IMR-90 (cell line): ENCODE results near the gene ROBO1. TPM values are rescaled to one million over a fixed set of nuclear protein-coding genes. Genes with fewer than 3 reads are reported as not detected.

Experiments
- ATAC-seq: fragments of 200-7000 bp; cut with Tn5 transposase; 2 replicates; pipeline ENCODE4 v1.9.1; 2020; ENCODE audit warnings: low read depth, mild to moderate bottlenecking, moderate library complexity
- BruUV-seq: library from RNA; stranded (reverse); fragments of 400-500 nt; replicated peaks from 2 replicates; lab custom pipeline; 2021; lab: Mats Ljungman, UMichigan
- CTCF ChIA-PET: fragments of 300-600 bp; formaldehyde crosslinking; extraction: SDS; loops from one replicate; lab custom pipeline; 2021; ENCODE audit warnings: antibody characterized with exemption; lab: Yijun Ruan, JAX
- POLR2A ChIA-PET: fragments of 300-600 bp; sonication (Branson Sonifier 250); formaldehyde crosslinking; loops from one replicate; lab custom pipeline; 2022; ENCODE audit warnings: antibody characterized with exemption; ENCODE audit not compliant: unreplicated experiment; lab: Charles Lee
- DNase-seq: peaks from one replicate; pipeline ENCODE4 v3.0.0; 2013
- H2AFZ ChIP-seq: replicated peaks from 2 replicates; pipeline ENCODE3; 2013; ENCODE audit warnings: low read length, mild to moderate bottlenecking; ENCODE audit not compliant: poor library complexity
- H2AK5ac ChIP-seq: 2 replicates; pipeline ENCODE4 v1.6.1; 2013; ENCODE audit warnings: low read depth, low read length, inconsistent platforms
- H2AK9ac ChIP-seq: replicated peaks from 2 replicates; pipeline ENCODE3; 2013; ENCODE audit warnings: mild to moderate bottlenecking, low read depth, low read length, moderate library complexity; ENCODE audit not compliant: poor library complexity
- H2BK120ac ChIP-seq: 2 replicates; pipeline ENCODE4 v1.6.1; 2013; ENCODE audit warnings: low read depth, low read length, inconsistent platforms
- H2BK15ac ChIP-seq: 3 replicates; pipeline ENCODE4 v1.6.1; 2013; ENCODE audit warnings: low read depth, low read length, inconsistent platforms
- H2BK20ac ChIP-seq: 2 replicates; pipeline ENCODE4 v1.6.1; 2013; ENCODE audit warnings: low read depth, mild to moderate bottlenecking, inconsistent platforms, low read length, moderate library complexity
- H2BK5ac ChIP-seq: 2 replicates; pipeline ENCODE4 v1.6.1; 2013; ENCODE audit warnings: mild to moderate bottlenecking, low read depth, low read length, inconsistent platforms; ENCODE audit not compliant: poor library complexity, severe bottlenecking
- H3K14ac ChIP-seq: replicated peaks from 2 replicates; pipeline ENCODE4 v1.6.1; 2013; ENCODE audit warnings: low read depth, low read length, inconsistent platforms
- H3K18ac ChIP-seq: 2 replicates; pipeline ENCODE4 v1.6.1; 2013; ENCODE audit warnings: low read depth, low read length, control low read depth
- H3K23ac ChIP-seq: 2 replicates; pipeline ENCODE4 v1.6.1; 2013; ENCODE audit warnings: low read depth, low read length, inconsistent platforms
- H3K27ac ChIP-seq: 2 replicates; pipeline ENCODE4 v1.5.1; 2013; ENCODE audit warnings: mild to moderate bottlenecking, control low read depth, low read length; ENCODE audit not compliant: insufficient read depth
- H3K27me3 ChIP-seq: 2 replicates; pipeline ENCODE4 v1.6.1; 2013; ENCODE audit warnings: low read length; ENCODE audit not compliant: control insufficient read depth, insufficient read depth
- H3K36me3 ChIP-seq: 2 replicates; pipeline ENCODE4 v1.6.1; 2013; ENCODE audit warnings: low read length, mixed read lengths; ENCODE audit not compliant: control insufficient read depth, insufficient read depth
- H3K4ac ChIP-seq: 2 replicates; pipeline ENCODE4 v1.6.1; 2013; ENCODE audit warnings: low read depth, low read length, inconsistent platforms
- H3K4me1 ChIP-seq: 2 replicates; pipeline ENCODE4 v1.6.1; 2013; ENCODE audit warnings: low read length, mixed read lengths; ENCODE audit not compliant: control insufficient read depth, insufficient read depth
- H3K4me2 ChIP-seq: 2 replicates; pipeline ENCODE4 v1.6.1; 2013; ENCODE audit warnings: low read depth, mild to moderate bottlenecking, control low read depth, low read length, moderate library complexity
- H3K4me3 ChIP-seq: 2 replicates; pipeline ENCODE4 v1.5.1; 2013; ENCODE audit warnings: low read depth, mild to moderate bottlenecking, control low read depth, low read length, moderate library complexity; ENCODE audit not compliant: insufficient read depth
- H3K56ac ChIP-seq: 2 replicates; pipeline ENCODE4 v1.6.1; 2013; ENCODE audit warnings: low read length, inconsistent platforms; ENCODE audit not compliant: insufficient read depth; ENCODE audit errors: extremely low read depth
- H3K79me1 ChIP-seq, 2 experiments: 2 replicates each; pipeline ENCODE4 v1.6.1; 2013; ENCODE audit warnings: low read length in 2 of 2, inconsistent platforms in 1 of 2, low read depth in 1 of 2
- H3K9ac ChIP-seq: 2 replicates; pipeline ENCODE4 v1.6.1; 2013; ENCODE audit warnings: low read depth, low read length, control low read depth
- H3K9me1 ChIP-seq: 2 replicates; pipeline ENCODE4 v1.6.1; 2013; ENCODE audit warnings: low read length, inconsistent platforms; ENCODE audit not compliant: insufficient read depth
- H3K9me3 ChIP-seq: 2 replicates; pipeline ENCODE4 v1.6.1; 2013; ENCODE audit warnings: low read length; ENCODE audit not compliant: control insufficient read depth, insufficient read depth
- H4K20me1 ChIP-seq: 2 replicates; pipeline ENCODE4 v1.6.1; 2013; ENCODE audit warnings: low read length, inconsistent platforms; ENCODE audit not compliant: insufficient read depth
- H4K5ac ChIP-seq: 2 replicates; pipeline ENCODE4 v1.6.1; 2013; ENCODE audit warnings: mild to moderate bottlenecking, low read depth, low read length, control low read depth
- H4K8ac ChIP-seq, 2 experiments: 2 replicates each; pipeline ENCODE4 v1.6.1; 2013; ENCODE audit warnings: low read depth in 2 of 2, low read length in 2 of 2, control low read depth in 1 of 2, inconsistent platforms in 1 of 2
- H4K91ac ChIP-seq: 2 replicates; pipeline ENCODE4 v1.6.1; 2013; ENCODE audit warnings: low read depth, low read length, inconsistent platforms; ENCODE audit not compliant: insufficient read depth
- BHLHE40 ChIP-seq: fragments of 150-350 bp; IDR thresholded peaks from 2 replicates; pipeline ENCODE4 v1.6.1; 2016; ENCODE audit warnings: mild to moderate bottlenecking, low read depth, low read length
- CEBPB ChIP-seq: IDR thresholded peaks from 2 replicates; pipeline ENCODE4 v1.6.1; 2012; ENCODE audit warnings: low read depth, low read length, improper control_type of control experiment
- CHD1 ChIP-seq: IDR thresholded peaks from 2 replicates; pipeline ENCODE4 v1.6.1; 2012; ENCODE audit warnings: low read depth, low read length, improper control_type of control experiment
- CTCF ChIP-seq: conservative IDR thresholded peaks from 2 replicates; pipeline ENCODE4 v1.5.1; 2012; ENCODE audit warnings: mild to moderate bottlenecking, low read depth, low read length, improper control_type of control experiment
- FOS ChIP-seq: fragments of 150-350 bp; IDR thresholded peaks from 2 replicates; pipeline ENCODE4 v1.6.1; 2016; ENCODE audit warnings: low read depth, low read length
- MAFK ChIP-seq: IDR thresholded peaks from 2 replicates; pipeline ENCODE4 v1.6.1; 2012; ENCODE audit warnings: low read depth, low read length, improper control_type of control experiment
- MAZ ChIP-seq: IDR thresholded peaks from 2 replicates; pipeline ENCODE4 v1.6.1; 2012; ENCODE audit warnings: low read depth, mild to moderate bottlenecking, low read length, improper control_type of control experiment, moderate library complexity, borderline replicate concordance
- MXI1 ChIP-seq: IDR thresholded peaks from 2 replicates; pipeline ENCODE4 v1.6.1; 2012; ENCODE audit warnings: low read depth, mild to moderate bottlenecking, low read length, moderate library complexity, borderline replicate concordance
- NFE2L2 ChIP-seq: fragments of 150-350 bp; IDR thresholded peaks from 2 replicates; pipeline ENCODE4 v1.6.1; 2016; ENCODE audit warnings: low read depth, mild to moderate bottlenecking, low read length
- POLR2A ChIP-seq: IDR thresholded peaks from 2 replicates; pipeline ENCODE4 v1.6.1; 2012; ENCODE audit warnings: mild to moderate bottlenecking, low read depth, low read length
- RAD21 ChIP-seq: IDR thresholded peaks from 2 replicates; pipeline ENCODE4 v1.6.1; 2012; ENCODE audit warnings: low read length, improper control_type of control experiment
- RCOR1 ChIP-seq: IDR thresholded peaks from 2 replicates; pipeline ENCODE4 v1.6.1; 2012; ENCODE audit warnings: mild to moderate bottlenecking, low read length, improper control_type of control experiment; ENCODE audit not compliant: insufficient replicate concordance
- RFX5 ChIP-seq: IDR thresholded peaks from 2 replicates; pipeline ENCODE4 v1.8.0; 2012; ENCODE audit warnings: low read depth, mild to moderate bottlenecking, low read length, moderate library complexity
- SMC3 ChIP-seq: fragments of 150-350 bp; IDR thresholded peaks from 2 replicates; pipeline ENCODE4 v1.6.1; 2016; ENCODE audit warnings: low read depth, mild to moderate bottlenecking, antibody characterized with exemption, low read length, moderate library complexity
- USF2 ChIP-seq: fragments of 150-350 bp; IDR thresholded peaks from 2 replicates; pipeline ENCODE4 v1.6.1; 2017; ENCODE audit warnings: mild to moderate bottlenecking, antibody characterized with exemption, low read length, low read depth
- WGBS, 2 experiments: methylation state at CpG; one replicate each; pipeline versions ENCODE4 v1.1.5 to v1.1.7; 2013; ENCODE audit warnings: missing lambda C conversion rate in 2 of 2; ENCODE audit not compliant: insufficient read length in 1 of 2; ENCODE audit errors: extremely low coverage in 2 of 2; 5-methylcytosine and 5-hydroxymethylcytosine counted together
- dilution Hi-C: fragments of 300-500 bp; cut with HindIII; formaldehyde crosslinking; loops from one replicate; pipeline ENCODE4 v1.14.3; 2018; ENCODE audit warnings: low sequenced_read_pairs; ENCODE audit not compliant: unreplicated experiment
- in situ Hi-C: fragments of 300-500 bp; cut with MboI; formaldehyde crosslinking; loops from 3 replicates; pipeline ENCODE4 v1.14.3; 2019; ENCODE audit warnings: low sequenced_read_pairs, inconsistent platforms, mixed read lengths
- intact Hi-C: fragments of 100-400 bp; cut with micrococcal nuclease; formaldehyde crosslinking; loops from 2 replicates; pipeline ENCODE4 v1.10.0; 2022
- polyA plus RNA-seq, 3 experiments: library from polyadenylated mRNA; depleted of rRNA; stranded (reverse); fragments of >200 nt; gene quantifications; 2 replicates each; pipeline ENCODE4 v1.2.3, GENCODE V29; 2012; ENCODE audit warnings: low replicate concordance in 1 of 3
- total RNA-seq: library from RNA; depleted of rRNA; stranded (reverse); fragments of >200 nt; gene quantifications from 2 replicates; pipeline ENCODE4 v1.2.3, GENCODE V29; 2012
- TF ChIP-seq, protein P1 (sequence below): fragments of 150-350 bp; IDR thresholded peaks from 2 replicates; pipeline ENCODE4 v1.6.1; 2016; ENCODE audit warnings: low read depth, mild to moderate bottlenecking, low read length, moderate library complexity, borderline replicate concordance

The ROBO1 gene
- total and polyA plus RNA-seq, 2 of the 4 experiments (the other 2 are of a cell fraction), result 24.1 to 53.9 TPM

GRCh38 chr3:78870484-78870883 is 897.3 kb downstream of the ROBO1 start:
- WGBS, 2 experiments, result no CpG with 5 or more reads among the region's 3 CpGs
- Histone ChIP-seq H3K9ac (no peak overlapping the region), H2BK20ac (no peak overlapping the region), H3K4ac (no peak overlapping the region), H3K23ac (no peak overlapping the region), H4K91ac (no peak overlapping the region), H3K9me3 (no peaks in the 10 kb centered on the region), H3K18ac (no peak overlapping the region), H3K4me2 (no peak overlapping the region), H3K27ac (no peak overlapping the region), H2BK15ac (no peak overlapping the region), H4K20me1 (no peaks in the 10 kb centered on the region), H3K14ac (no peak overlapping the region), H3K27me3 (no peaks in the 10 kb centered on the region), H4K8ac (no peak overlapping the region), H3K79me1 (peaks cover 0 to 8% of the 10 kb centered on the region in 2 experiments; a peak in 2 of 4 replicates), H2BK5ac (no peak overlapping the region), H3K9me1 (no peaks in the 10 kb centered on the region; the same call in 1 of the 2 replicates), H3K4me3 (no peak overlapping the region), H2AK5ac (no peak overlapping the region), H2AK9ac (no peak overlapping the region), H2BK120ac (no peak overlapping the region), H3K36me3 (no peaks in the 10 kb centered on the region), H3K56ac (no peak overlapping the region), H2AFZ (no peak overlapping the region), H4K5ac (no peak overlapping the region), H3K4me1 (peaks cover 4% of the 10 kb centered on the region; the same call in 1 of the 2 replicates)
- DNase-seq (no peak), ATAC-seq (no peak)
- in situ Hi-C loops (no loop called here), intact Hi-C loops (loop anchor here (10.0 kb wide), 1 partner anchor 206 kb away; no protein-coding TSS in a partner anchor), dilution Hi-C loops (no loop called here)
- ChIA-PET CTCF (interaction anchor here (0.6 kb wide), 1 partner anchor 468 kb away, joined by 3 read pairs; no protein-coding TSS in a partner anchor), POLR2A (no interaction called here)
- BruUV-seq, result no TSS peak
- TF ChIP-seq FOS (no peak), SMC3 (no peak), NFE2L2 (no peak), MAFK (no peak), USF2 (no peak), RCOR1 (no peak), POLR2A (no peak), CTCF (no peak), CHD1 (no peak), BHLHE40 (no peak), MXI1 (no peak), RAD21 (no peak), CEBPB (no peak), RFX5 (no peak), MAZ (no peak)
- TF ChIP-seq, protein P1, sequence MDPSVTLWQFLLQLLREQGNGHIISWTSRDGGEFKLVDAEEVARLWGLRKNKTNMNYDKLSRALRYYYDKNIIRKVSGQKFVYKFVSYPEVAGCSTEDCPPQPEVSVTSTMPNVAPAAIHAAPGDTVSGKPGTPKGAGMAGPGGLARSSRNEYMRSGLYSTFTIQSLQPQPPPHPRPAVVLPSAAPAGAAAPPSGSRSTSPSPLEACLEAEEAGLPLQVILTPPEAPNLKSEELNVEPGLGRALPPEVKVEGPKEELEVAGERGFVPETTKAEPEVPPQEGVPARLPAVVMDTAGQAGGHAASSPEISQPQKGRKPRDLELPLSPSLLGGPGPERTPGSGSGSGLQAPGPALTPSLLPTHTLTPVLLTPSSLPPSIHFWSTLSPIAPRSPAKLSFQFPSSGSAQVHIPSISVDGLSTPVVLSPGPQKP, result no peak
